KMS-11 (cell line): ENCODE results near the gene DNAJC5G.
A peak's percentile ranks its signal among the peaks of the same experiment; 100 is the strongest.
"Not testable (repeated sequence)": the region's sequence is repeated elsewhere in the genome, so short reads cannot be mapped to it uniquely, and the experiment has no call there.

ENCODE experiments used
- H2AFZ ChIP-seq: fragments of 200-600 bp; sonication (generic); 2 replicates; pipeline ENCODE4 v1.6.1; 2016; ENCODE audit warnings: antibody characterized with exemption, mixed run types, low read depth
- H3K27ac ChIP-seq: fragments of 200-600 bp; sonication (generic); 2 replicates; pipeline ENCODE4 v1.6.1; 2016; ENCODE audit warnings: mild to moderate bottlenecking, mixed run types
- H3K27me3 ChIP-seq: fragments of 200-600 bp; sonication (generic); 2 replicates; pipeline ENCODE4 v1.6.1; 2017; ENCODE audit warnings: mild to moderate bottlenecking, low read depth, mixed run types, moderate library complexity; ENCODE audit not compliant: insufficient read depth
- H3K36me3 ChIP-seq: fragments of 200-600 bp; sonication (generic); 2 replicates; pipeline ENCODE4 v1.6.1; 2017; ENCODE audit warnings: mild to moderate bottlenecking, mixed run types; ENCODE audit not compliant: insufficient read depth
- H3K4me1 ChIP-seq: fragments of 200-600 bp; sonication (generic); 2 replicates; pipeline ENCODE4 v1.6.1; 2016; ENCODE audit warnings: mild to moderate bottlenecking, low read depth, mixed run types; ENCODE audit not compliant: poor library complexity, severe bottlenecking
- H3K4me2 ChIP-seq: fragments of 200-600 bp; sonication (generic); 2 replicates; pipeline ENCODE4 v1.7.0; 2016; ENCODE audit warnings: mild to moderate bottlenecking, mixed run types
- H3K4me3 ChIP-seq: fragments of 200-600 bp; sonication (generic); IDR thresholded peaks from 2 replicates; pipeline ENCODE4 v1.6.1; 2017; ENCODE audit warnings: low read depth, low read length, mixed read lengths; ENCODE audit not compliant: insufficient read depth
- H3K79me2 ChIP-seq: fragments of 200-600 bp; sonication (generic); 2 replicates; pipeline ENCODE4 v1.6.1; 2016; ENCODE audit warnings: low read depth, mixed run types; ENCODE audit not compliant: insufficient read depth
- H3K9ac ChIP-seq: fragments of 200-600 bp; sonication (generic); 2 replicates; pipeline ENCODE4 v1.6.1; 2016; ENCODE audit warnings: mild to moderate bottlenecking, mixed run types
- H4K20me1 ChIP-seq: fragments of 200-600 bp; sonication (generic); 2 replicates; pipeline ENCODE4 v1.6.1; 2016; ENCODE audit warnings: mild to moderate bottlenecking, mixed run types; ENCODE audit not compliant: insufficient read depth
- TF ChIP-seq, protein P1 (sequence below): fragments of 200-600 bp; sonication (generic); conservative IDR thresholded peaks from 2 replicates; pipeline ENCODE4 v1.6.1; 2017; ENCODE audit warnings: low read depth, mild to moderate bottlenecking, antibody characterized with exemption, low read length, moderate library complexity, mixed read lengths

DNAJC5G gene

GRCh38 chr2:27315122-27315521 is 39.9 kb downstream of the DNAJC5G start:
- H3K4me1 ChIP-seq: no peaks in the 10 kb centered on the region
- H3K9ac ChIP-seq: no peak overlapping the region
- TF ChIP-seq, protein P1, sequence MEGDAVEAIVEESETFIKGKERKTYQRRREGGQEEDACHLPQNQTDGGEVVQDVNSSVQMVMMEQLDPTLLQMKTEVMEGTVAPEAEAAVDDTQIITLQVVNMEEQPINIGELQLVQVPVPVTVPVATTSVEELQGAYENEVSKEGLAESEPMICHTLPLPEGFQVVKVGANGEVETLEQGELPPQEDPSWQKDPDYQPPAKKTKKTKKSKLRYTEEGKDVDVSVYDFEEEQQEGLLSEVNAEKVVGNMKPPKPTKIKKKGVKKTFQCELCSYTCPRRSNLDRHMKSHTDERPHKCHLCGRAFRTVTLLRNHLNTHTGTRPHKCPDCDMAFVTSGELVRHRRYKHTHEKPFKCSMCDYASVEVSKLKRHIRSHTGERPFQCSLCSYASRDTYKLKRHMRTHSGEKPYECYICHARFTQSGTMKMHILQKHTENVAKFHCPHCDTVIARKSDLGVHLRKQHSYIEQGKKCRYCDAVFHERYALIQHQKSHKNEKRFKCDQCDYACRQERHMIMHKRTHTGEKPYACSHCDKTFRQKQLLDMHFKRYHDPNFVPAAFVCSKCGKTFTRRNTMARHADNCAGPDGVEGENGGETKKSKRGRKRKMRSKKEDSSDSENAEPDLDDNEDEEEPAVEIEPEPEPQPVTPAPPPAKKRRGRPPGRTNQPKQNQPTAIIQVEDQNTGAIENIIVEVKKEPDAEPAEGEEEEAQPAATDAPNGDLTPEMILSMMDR: no peak
- H3K4me3 ChIP-seq: no peak overlapping the region
- no peaks in the 10 kb centered on the region for H3K79me2 ChIP-seq
- H3K27ac ChIP-seq: no peak overlapping the region
- H2AFZ ChIP-seq: no peak overlapping the region
- H3K4me2 ChIP-seq: no peak overlapping the region
- no peaks in the 10 kb centered on the region for H4K20me1 ChIP-seq
- no peaks in the 10 kb centered on the region for H3K27me3 ChIP-seq
- H3K36me3 ChIP-seq: no peaks in the 10 kb centered on the region

DNA sequence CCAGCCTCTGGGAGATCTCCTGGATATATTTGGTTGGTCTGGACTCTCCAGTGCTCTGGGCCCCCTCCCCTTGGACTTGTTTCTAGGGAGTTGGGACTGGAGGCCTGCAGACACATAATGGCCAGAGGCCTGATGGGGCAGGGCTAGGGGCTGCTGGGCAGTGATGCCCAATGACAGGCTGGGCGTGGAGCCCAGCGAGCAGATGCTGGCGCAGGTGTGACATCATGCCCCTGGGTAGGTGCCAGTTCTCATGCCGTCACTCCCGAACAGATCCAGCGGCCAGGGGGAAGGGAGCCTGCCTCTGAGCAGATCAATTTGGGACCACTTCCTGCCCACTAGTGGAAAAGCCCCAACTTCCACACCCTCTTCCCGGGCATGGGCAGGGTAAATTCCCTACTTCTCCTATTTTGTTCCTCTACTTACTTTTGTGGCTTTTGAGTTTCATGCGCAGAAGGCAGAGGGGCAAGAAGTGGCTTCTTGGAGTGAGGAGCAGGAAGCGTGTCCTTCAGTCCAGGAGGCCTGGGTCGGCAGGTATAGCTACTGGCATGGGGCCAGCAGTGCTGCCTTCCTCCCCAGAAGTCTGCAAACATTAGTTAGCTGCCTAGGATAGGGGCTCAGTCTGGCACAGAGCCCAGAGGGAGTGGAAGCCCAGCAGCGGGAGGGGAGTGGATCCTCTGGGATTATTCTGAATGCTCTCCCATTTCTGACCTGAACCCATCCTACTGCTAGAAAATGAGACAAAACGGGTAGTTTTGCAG is 41.6 kb downstream of the DNAJC5G start:
- Histone ChIP-seq H3K27ac (no peak overlapping the region), H2AFZ (no peak overlapping the region), H3K4me2 (no peak overlapping the region), H3K36me3 (no peaks in the 10 kb centered on the region), H3K27me3 (no peaks in the 10 kb centered on the region), H3K79me2 (no peaks in the 10 kb centered on the region), H3K4me1 (peaks cover 2% of the 10 kb centered on the region), H3K4me3 (no peak overlapping the region), H4K20me1 (no peaks in the 10 kb centered on the region), H3K9ac (no peak overlapping the region)
- TF ChIP-seq, protein P1: no peak

DNA sequence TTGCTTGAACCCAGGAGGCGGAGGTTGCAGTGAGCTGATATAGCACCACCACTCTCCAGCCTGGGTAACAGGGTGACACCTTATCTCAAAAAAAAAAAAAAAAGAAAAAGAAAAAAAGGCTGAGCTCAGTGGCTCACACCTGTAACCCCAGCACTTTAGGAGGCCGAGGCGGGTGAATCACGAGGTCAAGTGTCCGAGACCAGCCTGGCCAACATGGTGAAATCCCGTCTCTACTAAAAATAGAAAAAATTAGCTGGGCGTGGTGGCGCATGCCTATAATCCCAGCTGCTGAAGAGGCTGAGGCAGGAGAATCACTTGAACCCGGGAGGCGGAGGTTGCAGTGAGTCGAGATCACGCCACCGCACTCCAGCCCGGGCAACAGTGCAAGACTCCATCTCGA is 44.6 kb downstream of the DNAJC5G start:
- not testable (repeated sequence) for H2AFZ ChIP-seq, H3K27me3 ChIP-seq, H3K4me2 ChIP-seq, H3K9ac ChIP-seq, H3K36me3 ChIP-seq, H3K4me3 ChIP-seq, H3K79me2 ChIP-seq, H4K20me1 ChIP-seq, H3K27ac ChIP-seq
- H3K4me1 ChIP-seq: peaks cover 14% of the 10 kb centered on the region

GRCh38 chr2:27320958-27321543 is 45.8 kb downstream of the DNAJC5G start:
- TF ChIP-seq, protein P1: no peak
- H3K4me3 ChIP-seq: no peak overlapping the region
- peaks cover 14% of the 10 kb centered on the region for H3K4me1 ChIP-seq
- H4K20me1 ChIP-seq: no peaks in the 10 kb centered on the region
- no peaks in the 10 kb centered on the region for H3K36me3 ChIP-seq
- no peak overlapping the region for H3K27ac ChIP-seq
- H2AFZ ChIP-seq: no peak overlapping the region
- no peaks in the 10 kb centered on the region for H3K27me3 ChIP-seq
- no peaks in the 10 kb centered on the region for H3K79me2 ChIP-seq
- H3K9ac ChIP-seq: no peak overlapping the region
- no peak overlapping the region for H3K4me2 ChIP-seq

GRCh38 chr2:27322301-27322765 is 47.1 kb downstream of the DNAJC5G start:
- TF ChIP-seq, protein P1: no peak
- Histone ChIP-seq H2AFZ (peak overlapping the region; percentile 77), H3K4me2 (peak overlapping the region; percentile 71), H3K36me3 (no peaks in the 10 kb centered on the region), H3K79me2 (no peaks in the 10 kb centered on the region), H3K4me3 (peak overlapping the region; percentile 61), H4K20me1 (no peaks in the 10 kb centered on the region), H3K27me3 (no peaks in the 10 kb centered on the region), H3K4me1 (peaks cover 14% of the 10 kb centered on the region), H3K9ac (peak overlapping the region; percentile 84), H3K27ac (peak overlapping the region; percentile 32; the same call in 1 of the 2 replicates)
